Fibroblast of gingiva (primary cell): Measurements from ENCODE around the gene ZNF276.
"Not testable (repeated sequence)": the region's sequence is repeated elsewhere in the genome, so short reads cannot be mapped to it uniquely, and the experiment has no call there.

ENCODE experiments used
- DNase-seq: peaks from one replicate; pipeline ENCODE4 v3.0.0-alpha.2; 2011; ENCODE audit warnings: low read depth

Gene ZNF276

DNA sequence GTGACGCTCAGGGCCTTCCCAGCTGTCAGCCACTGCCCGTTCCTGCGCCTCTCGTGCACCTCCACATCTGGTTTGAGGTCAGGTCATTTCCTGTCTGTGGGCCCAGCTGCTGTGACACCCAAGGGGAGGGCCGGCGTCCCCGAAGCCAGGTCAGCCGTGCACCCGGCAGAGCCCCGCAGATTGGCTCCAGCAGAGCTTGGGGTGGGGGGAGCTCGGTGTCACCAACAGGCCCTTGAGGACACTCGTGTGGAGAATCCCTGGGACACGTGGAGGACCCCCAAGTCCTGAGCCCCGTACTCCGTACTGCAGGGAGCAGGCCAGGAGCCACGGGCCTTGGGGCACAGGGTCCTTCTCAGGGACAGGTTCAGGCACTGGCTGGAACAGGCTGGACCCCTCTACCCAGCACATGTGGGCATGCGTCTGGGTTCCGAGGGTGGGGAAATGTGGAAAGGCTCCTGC lies 24.6 kb upstream of the ZNF276 start:
- no peak for DNase-seq

DNA sequence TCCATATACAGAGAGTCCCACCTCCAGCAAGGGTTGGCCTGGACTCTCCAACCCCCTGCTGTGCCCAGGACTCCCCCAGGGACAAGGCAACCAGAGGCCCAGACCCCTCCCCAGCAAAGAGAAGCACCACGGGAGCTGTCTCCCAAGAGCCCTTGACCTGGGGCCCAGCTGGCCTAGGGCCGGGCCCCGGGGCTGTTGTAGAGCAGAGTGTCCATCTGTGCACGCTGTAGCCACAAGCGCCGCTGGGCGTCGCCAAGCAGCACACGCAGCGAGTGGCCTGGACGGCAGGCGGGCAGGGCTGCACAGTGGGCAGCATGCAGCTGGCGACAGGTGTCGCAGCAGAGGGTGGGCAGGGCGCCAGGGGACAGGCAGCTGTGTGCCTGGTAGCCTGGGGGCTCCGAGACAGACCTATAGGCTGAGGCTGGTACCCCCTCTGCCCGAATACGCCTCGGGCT lies 24.1 kb upstream of the ZNF276 start:
- no peak for DNase-seq

DNA sequence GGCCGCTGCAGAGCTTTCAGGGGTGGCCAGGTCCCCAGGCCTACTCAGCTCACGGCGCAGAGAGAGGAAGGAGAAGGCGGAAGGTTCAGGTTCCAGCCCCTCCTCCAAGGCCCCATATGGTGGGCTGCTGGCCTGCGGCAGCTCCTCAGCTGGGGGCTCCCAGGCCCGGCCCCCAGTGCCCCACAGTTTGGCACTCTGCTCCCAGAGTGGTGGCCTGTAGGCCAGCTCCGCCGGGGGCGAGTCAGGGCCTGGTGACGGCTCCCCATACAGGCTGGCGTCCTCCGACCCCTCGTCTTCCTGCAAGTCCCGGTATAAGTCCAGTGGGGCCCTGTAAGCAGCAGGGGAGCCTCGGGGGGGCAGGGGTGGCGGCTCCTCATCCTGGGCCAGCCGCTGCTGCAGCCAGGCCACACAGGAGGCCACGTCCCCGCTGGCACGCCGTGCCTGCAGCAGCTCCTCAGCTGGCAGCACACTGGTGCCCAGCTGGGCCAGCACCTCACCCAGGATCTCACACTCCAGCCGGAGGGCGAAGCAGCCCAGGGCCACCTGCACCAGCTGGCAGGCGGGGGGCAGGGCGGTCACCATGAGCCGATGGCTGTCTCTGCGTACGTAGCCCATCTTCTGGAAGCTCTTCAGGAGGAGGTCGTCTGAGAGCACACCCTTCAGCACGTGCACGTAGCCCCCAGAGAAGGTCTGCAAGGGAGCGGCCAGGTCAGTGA lies 23.6 kb upstream of the ZNF276 start:
- no peak for DNase-seq

DNA sequence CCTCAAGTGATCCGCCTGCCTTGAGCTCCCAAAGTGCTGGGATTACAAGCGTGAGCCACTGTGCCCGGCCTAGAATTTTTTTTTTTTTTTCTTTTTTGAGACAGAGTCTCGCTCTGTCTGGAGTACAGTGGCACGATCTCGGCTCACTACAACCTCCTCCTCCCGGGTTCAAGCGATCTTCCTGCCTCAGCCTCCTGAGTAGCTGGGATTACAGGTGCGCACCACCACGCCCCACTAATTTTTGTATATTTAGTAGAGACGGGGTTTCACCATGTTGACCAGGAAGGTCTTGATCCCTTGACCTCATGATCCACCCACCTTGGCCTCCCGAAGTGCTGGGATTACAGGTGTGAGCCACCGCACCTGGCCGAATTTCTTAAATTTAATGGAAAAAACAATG lies 22.6 kb upstream of the ZNF276 start:
- DNase-seq: not testable (repeated sequence)

DNA sequence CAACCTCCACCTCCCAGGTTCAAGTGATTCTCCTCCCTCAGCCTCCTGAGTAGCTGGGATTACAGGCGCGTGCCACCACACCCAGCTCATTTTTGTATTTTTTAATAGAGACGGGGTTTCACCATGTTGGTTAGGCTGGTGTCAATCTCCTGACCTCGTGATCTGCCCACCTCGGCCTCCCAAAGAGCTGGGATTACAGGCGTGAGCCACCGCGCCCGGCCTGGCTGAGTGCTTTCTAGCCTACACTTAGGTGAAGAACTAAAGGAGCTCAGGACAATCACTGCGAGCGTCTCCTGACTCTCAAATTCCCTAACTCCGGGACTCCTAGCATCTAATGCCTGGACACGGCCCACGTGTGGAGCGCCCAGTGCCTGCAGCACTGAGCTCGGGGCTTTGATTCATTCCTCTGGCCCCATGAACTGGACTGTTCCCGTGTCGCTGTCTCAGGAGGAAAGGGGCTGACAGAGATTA lies 21.7 kb upstream of the ZNF276 start:
- DNase-seq: not testable (repeated sequence)

DNA sequence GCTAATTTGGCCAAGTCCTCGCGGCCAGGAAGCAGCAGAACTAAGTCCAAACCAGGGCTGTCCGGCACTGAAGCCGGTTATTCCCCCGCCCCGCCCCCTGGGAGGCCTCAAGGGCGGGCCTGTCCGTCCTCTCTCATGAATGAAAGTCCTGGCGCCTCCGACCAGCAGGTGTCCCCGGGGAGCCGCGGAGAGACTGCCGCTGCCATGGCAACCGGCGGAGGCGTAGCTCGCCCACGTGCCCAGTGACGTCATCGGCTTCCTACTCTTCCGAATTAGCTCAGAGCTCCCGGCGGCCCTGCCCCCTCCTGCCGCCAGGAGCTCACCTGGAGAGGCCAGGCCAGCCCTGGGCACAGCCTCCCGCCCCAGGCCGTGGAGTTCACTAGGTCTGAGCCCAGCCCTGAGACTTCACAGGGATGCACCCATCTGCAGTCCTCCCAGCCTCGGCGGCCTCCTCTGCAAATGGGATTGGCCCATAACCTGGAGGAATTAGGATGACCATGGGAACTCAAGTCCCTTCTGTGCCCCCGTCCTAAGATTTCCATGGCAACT lies 21.2 kb upstream of the ZNF276 start:
- DNase-seq: peak; percentile 94

DNA sequence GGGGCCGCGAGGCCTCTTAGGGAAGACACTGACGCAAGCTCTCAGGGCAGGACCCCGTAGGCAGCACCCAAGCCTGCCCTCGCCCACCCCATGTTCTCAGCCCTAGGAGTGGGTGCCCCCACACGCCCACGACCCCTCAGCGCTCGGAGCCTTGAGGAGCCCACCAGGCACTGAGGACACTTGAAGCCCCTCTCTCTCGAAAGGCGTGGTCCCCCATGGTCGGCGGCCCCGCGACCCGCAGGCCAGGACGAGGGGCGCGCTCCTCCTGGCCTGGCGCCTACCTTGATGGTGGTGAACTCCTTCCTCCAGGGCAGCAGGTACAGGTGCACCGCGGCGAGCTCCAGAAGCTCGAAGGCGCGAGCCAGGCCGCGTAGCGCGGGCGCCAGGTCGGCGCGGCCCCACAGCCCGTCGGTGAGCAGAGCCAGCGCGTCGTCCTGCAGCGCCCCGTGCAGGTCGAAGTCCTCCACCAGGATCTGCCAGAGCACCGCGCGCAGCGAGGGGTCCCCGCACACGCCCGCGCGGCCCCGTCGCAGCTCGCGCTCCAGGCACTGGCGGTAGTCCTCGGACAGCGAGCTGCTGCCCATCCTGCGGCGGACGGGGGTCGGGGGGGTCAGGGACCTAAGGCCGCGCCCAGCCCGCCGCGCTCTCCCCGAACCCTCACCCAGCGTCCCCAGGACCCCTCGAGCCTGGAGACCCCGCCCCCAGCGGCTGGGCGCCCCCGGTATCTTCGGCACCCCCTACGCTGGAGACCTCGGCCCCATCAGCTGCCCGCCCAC lies 20.5 kb upstream of the ZNF276 start:
- DNase-seq: no peak

DNA sequence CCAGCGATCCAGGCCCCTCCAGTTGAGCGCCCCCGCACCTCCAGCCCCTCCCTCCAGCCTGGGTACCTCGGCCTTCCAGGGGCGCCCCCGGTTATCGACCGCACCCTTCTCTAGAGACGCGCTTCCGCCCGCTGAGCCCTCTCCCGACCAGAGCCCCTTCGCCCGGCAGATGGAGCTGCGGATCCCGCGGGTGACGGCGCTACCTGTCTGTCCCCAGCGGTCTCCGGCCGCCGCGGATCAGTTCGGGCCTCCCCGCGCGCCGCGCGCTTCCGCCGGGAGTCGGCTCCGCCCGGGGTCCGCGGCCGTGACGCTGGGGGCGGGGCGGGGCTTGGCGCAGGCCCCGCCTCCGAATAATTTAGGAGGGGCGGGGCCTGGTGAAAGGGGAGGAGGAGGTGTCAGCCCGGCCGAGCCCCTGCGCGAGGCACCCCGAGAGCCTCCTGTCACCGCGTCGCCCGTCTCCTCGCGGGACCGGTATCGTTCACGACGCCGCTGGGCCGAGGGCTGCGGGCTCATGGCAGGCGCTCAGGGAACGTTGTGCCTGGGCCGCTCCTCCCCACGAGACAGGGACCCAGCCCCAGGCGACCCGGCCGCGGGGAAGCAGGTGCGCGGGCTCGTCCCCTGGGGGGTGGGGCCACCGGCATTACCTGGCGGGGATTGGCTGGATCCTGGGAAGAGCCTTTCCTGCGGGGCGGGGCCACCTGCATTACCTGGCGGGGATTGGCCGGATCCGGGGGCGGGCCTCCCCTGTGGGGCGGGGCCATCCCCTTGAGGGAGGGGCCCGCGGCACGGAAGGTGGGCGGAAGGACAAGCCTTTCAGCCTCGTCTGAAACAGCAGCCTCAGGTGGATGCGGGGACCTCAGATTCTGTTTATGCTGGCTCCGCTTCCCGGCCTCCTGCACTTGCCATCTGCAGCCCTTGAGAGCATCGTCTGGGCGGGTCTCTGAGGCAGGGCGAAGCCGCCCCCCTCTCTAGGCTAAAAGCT lies 19.6 kb upstream of the ZNF276 start, which contains the start of gene SPATA2L:
TSS of gene SPATA2L (minus strand) at position 281 of the 982 bp plus-strand sequence. CDS start 473 bp downstream, outside the sequence.
- DNase-seq: peak; percentile 59

DNA sequence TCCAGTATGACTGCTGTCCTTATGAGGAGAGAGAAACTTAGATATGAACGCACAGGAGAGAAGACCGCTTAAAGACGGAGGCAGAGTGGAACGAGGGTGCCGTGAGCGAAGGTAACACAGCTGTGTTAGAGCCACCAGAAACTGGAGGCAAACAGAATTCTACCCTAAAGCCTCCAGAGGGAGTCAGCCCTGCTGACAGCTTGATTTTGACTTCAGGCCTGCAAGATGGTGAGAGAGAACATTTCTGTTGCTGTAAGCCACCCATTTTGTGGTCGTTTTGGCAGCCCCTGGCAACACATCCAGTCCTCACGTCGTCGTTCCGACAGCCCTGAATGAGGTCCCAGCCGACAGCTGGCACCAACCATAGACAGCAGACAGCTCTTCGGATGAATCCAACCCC lies 17.1 kb upstream of the ZNF276 start:
- no peak for DNase-seq

DNA sequence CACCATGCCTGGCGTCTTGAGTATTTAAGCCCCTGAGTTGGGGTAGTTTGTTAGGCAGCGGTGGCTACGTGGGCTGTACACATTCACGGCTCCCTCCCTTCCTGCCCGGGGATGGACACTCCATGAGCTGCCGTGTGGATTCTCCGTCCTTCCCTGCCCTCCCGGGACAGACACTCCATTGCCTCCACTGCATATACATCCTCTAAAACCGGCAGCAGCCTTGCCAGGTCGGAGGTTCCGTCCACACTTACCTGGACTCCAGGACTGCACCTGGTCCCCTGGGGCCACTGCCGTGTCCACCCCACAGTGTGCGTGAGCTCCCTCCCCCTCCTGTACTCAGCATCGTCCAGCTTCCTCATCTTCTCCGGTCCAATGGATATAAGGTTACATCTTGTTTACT lies 16.3 kb upstream of the ZNF276 start:
- DNase-seq: no peak

DNA sequence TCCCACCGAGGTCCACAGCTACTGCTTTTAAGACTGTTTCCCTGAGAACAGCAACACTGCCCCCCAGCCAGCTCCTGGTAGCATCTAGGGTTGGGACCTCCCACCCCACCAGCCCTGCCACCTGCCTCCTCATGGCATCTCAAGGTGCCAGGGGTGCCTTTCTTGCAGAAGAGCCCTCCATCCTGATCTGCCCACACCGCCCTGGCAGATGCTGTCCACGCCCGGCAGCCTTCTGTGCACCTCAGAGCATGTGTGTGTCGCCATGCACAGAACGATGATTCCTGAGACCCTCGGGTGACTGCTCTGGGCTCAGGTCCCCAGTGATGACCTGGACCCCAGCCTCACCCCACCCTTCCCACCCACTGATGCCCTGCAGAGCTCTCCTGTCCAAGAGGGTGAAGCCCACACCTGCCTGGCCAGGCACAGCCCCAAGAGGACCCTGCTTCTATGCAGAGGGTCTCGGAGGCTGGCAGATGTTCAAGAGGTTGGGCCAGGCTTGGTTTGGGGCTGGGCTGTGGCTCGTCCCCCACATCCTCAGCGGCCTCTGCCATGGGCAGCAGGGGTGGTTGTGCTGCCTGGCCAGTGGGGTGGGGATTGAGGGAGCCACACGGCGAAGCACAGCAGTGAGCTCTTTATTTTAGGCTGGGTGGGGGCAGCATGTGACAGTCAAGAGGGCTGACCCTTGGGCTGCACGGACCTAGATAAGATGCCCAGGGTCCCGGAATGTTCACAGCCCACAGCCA lies 14.6 kb upstream of the ZNF276 start:
- DNase-seq: no peak

DNA sequence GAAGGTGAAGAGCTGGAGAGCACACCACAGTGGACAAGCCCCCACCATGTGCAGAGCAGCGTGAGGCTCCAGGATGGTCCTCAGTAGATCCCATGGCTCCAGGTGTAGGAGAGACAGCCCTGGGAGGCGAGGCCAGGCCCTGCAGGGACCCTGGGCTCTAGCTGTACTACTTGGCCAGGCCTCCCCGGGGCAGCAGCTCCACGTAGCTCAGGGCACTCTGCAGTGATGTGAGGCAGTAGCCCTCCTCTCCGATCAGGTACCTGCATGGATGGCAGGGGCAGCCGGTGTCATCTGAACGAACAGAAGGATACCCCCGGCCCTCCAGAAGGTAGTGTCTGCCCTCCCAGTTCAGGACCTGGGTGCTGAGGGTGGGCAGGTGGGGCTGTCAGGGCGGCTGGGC lies 13.6 kb upstream of the ZNF276 start:
- no peak for DNase-seq

DNA sequence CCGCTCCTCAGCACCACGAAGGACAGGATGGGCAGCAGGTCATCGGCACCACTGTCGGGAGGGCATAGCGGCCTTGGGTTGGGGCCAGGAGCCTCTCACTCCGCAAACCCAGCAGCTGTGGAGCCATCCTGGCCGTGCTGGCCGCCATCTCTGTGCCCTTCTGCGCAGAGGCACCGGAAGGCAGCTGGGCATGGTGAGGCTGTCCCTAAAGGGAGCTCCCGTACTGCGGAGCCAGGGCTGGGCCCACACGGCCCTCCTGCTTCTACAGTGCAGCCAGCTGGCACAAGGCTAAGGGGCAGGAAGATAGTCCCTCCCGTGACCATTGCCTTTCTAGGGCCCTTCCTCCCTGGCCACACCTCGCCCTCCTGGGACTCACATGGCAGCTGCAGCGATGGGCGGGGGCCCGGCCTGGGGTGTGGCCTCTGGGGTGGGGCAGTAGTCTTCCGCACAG lies 12.8 kb upstream of the ZNF276 start:
- DNase-seq: no peak

DNA sequence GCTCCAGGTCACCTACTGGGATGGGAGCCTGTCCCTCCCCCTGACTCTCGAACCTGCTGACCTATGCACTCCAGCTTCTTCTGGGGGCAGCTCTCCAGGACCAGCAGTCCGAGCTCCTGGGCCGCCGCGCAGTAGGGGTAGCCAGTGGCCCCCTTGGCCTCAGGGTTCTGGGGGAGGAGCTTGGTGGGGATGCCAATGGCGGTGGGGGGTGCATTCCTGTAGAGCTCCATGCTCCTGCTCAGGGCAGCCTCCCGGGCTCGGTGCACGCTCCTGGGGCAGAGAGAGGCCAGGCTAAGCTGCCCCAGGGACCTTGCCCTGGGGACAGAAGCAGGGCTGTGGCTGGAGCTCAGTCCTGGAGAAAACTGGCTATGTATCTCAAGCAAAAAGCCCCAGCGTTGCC lies 12.2 kb upstream of the ZNF276 start:
- DNase-seq: no peak

DNA sequence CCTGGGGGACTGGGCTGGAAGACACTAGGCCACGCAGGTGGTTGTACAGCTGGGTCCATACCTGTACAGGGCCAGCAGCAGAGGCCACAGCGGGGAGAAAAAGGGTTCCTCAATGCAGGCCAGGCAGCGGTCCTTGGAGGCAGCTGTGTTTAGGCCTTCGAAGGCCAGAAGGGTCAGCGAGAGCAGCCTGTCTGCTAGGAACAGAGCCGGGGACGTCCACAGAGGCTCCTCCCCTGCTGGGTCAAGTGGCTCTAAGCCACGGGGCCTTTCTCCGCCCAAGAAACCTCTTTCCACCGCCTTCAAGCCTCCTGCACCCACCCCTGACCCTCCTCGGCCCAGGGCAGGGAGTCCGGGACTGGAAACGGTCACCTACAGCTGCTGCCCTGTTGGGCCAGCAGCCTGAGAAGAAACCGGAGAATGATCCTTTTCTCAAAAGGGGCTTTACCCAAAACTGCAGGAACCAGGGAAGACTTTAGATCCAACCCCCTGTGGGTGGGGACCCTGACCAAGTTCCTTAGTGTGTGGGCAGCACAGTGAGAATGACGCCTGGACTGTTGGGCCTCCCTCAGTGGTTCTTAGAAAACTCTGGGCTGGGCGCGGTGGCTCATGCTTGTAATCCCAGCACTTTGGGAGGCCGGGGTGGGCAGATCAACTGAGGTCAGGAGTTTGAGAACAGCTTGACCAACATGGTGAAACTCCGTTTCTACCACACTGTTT lies 11.5 kb upstream of the ZNF276 start:
- no peak for DNase-seq

DNA sequence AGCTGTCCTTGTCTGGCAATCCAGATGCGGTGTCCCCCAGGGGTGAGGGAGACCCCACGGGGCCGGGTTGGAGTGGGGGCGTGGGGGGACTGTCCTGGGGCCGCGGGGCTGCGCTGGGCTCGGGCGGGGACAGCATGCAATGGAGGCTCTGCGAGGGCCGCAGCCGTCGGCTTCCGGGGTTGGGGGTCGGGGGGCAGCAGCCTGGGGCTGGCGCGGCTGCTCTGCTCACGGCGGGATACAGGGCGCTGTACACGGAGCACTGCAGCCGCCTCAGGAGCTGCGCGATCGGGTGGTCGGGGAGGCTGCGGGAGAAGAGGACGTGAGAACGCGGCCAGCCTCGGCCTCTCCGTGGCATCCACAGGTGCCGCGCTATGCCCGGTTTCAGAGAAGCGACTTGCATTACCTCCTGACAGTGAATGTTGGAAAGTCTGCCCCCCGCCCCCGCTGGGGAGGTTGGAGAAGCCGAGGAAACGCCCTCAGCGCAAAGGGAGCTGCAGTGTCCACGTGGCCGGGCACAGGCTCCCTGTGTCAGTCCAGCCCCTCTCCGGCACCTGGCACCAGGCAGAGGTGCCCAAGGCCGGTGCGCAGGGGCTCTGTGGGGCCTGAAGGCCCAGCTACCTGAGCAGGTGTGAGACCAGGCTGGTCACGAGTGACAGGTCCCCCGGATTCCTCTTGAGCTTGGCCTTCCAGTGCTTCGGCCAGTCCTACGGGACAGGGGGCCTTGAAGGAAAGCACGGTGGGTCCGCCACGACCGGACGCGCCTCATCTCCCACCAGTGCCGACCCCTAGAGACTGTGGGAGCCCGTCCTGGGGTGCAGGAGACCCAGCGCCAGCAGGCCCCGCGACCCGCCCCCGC lies 10.4 kb upstream of the ZNF276 start:
- no peak for DNase-seq

DNA sequence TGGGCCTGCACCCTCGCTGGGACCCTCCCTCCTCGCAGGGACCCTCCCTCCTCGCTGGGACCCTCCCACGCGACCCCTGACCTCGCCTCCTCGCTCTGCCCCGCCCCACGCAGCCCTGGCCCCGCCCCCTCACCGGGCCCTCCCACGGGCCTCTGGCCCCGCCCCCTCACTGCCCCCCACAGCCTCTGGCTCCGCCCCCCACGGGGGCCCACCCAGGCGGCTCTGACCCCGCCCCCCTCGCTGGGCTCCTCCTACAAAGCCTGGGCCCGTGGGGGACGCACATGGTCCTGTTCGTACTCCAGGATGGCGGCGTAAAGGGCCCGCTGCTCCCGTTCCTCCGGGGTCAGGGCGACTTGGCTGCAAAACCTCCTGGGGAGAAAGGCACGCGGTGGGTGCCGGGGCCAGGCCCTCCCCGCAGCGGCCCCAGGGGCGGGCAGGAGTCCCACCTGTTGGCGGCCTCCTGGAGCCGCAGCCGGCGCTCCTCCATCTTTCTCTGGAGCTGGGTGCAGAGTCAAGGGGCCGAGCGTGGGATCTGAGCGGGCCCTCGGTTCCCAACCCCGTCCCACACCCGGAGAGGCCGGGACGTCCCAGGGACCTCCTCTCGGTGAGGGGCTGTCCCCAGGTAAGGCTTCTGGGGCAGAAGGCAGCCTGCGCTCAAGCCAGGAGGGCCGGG lies 9.6 kb upstream of the ZNF276 start:
- no peak for DNase-seq

DNA sequence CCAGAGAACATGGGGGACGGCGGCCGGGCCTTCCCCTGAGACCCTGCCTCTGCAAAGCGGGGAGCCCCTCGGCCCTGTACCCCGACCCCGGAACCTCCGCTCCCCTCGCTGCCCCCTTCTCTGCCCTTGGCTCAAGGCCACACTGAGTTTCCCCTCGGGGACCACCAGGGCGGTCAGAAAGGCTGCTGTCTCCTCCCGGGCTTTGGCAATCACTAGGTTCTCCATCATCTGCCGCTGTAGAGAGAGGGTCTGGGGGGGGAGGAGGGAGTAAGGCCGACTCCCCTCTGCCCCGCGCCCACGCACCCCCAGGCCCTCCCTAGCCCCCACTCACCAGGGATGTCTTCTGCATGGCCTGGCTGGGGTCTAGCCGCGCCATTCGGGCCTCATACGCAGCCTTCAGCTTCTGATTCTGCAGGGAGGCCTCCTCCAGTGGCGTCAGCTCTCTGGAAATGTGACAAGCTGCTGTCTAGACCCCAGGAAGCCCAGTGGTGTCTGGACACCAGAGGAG lies 9.0 kb upstream of the ZNF276 start:
- DNase-seq: no peak
